GM19468 (cell line): ENCODE results near the gene ANAPC4.
"Not testable (repeated sequence)": the region's sequence is repeated elsewhere in the genome, so short reads cannot be mapped to it uniquely, and the experiment has no call there.

Source experiments
- ATAC-seq: cut with Tn5 transposase; IDR thresholded peaks from one replicate; pipeline ENCODE4 v1.9.1; 2021; ENCODE audit warnings: mild to moderate bottlenecking, moderate library complexity, moderate number of reproducible peaks; ENCODE audit not compliant: unreplicated experiment; ENCODE audit errors: extremely low read depth

Gene ANAPC4

GRCh38 chr4:25376754-25377571, at the start of gene ANAPC4:
Gene ANAPC4, plus strand, starts transcription at chr4:25377263. Its CDS starts 165 bp downstream, at chr4:25377428.
- peak; percentile 94 for ATAC-seq

- ATAC-seq = not testable (repeated sequence)
Observed at GRCh38 chr4:25328463-25328862, 48.6 kb upstream of the ANAPC4 start.

- ATAC-seq = no peak
Observed at GRCh38 chr4:25330335-25330734, 46.7 kb upstream of the ANAPC4 start.

GRCh38 chr4:25330905-25331808, 45.9 kb upstream of the ANAPC4 start:
- ATAC-seq = peak; percentile 70

- ATAC-seq = no peak
Observed at GRCh38 chr4:25343671-25344070, 33.4 kb upstream of the ANAPC4 start.

- ATAC-seq = no peak
Observed at GRCh38 chr4:25345744-25346143, 31.3 kb upstream of the ANAPC4 start.

GRCh38 chr4:25346913-25347312, 30.1 kb upstream of the ANAPC4 start:
- no peak for ATAC-seq

- ATAC-seq = no peak
Observed at GRCh38 chr4:25347473-25347872, 29.6 kb upstream of the ANAPC4 start.

GRCh38 chr4:25347971-25348370, 29.1 kb upstream of the ANAPC4 start:
- ATAC-seq = no peak

- ATAC-seq = no peak
Observed at GRCh38 chr4:25350561-25350960, 26.5 kb upstream of the ANAPC4 start.

GRCh38 chr4:25351777-25352416, 25.2 kb upstream of the ANAPC4 start:
- no peak for ATAC-seq

- ATAC-seq = no peak
Observed at GRCh38 chr4:25356068-25356467, 21.0 kb upstream of the ANAPC4 start.

GRCh38 chr4:25358515-25359275, 18.4 kb upstream of the ANAPC4 start:
- no peak for ATAC-seq

- no peak for ATAC-seq
Observed at GRCh38 chr4:25361253-25361652, 15.8 kb upstream of the ANAPC4 start.

GRCh38 chr4:25367004-25367621, 9.9 kb upstream of the ANAPC4 start:
- no peak for ATAC-seq

- no peak for ATAC-seq
Observed at GRCh38 chr4:25367877-25368276, 9.2 kb upstream of the ANAPC4 start.

GRCh38 chr4:25368315-25368714, 8.7 kb upstream of the ANAPC4 start:
- ATAC-seq = no peak

GRCh38 chr4:25370242-25370641, 6.8 kb upstream of the ANAPC4 start:
- ATAC-seq = no peak

- ATAC-seq = not testable (repeated sequence)
Observed at GRCh38 chr4:25372549-25372948, 4.5 kb upstream of the ANAPC4 start.
